Kidney epithelial cell (primary cell): ENCODE results near the gene CALD1. TPM values are rescaled to one million over a fixed set of nuclear protein-coding genes. Genes with fewer than 3 reads are reported as not detected.

Source experiments
- DNase-seq: peaks from one replicate; pipeline ENCODE4 v3.0.0-alpha.2; 2010; ENCODE audit warnings: low read depth
- H3K27me3 ChIP-seq: 2 replicates; pipeline ENCODE4 v1.6.0; 2011; ENCODE audit warnings: low read length; ENCODE audit not compliant: control insufficient read depth, insufficient read depth
- H3K36me3 ChIP-seq: 2 replicates; pipeline ENCODE4 v1.5.1; 2011; ENCODE audit warnings: low read length; ENCODE audit not compliant: control insufficient read depth, insufficient read depth
- H3K4me3 ChIP-seq: 2 replicates; pipeline ENCODE4 v1.5.1; 2011; ENCODE audit warnings: low read depth, mild to moderate bottlenecking, control low read depth, low read length
- total RNA-seq: library from RNA; depleted of rRNA; stranded (reverse); fragments of >200 nt; gene quantifications from 2 replicates; pipeline ENCODE4 v1.2.3, GENCODE V29; 2015
- TF ChIP-seq, protein P1 (sequence below): IDR thresholded peaks from 2 replicates; pipeline ENCODE4 v1.5.1; 2011; ENCODE audit warnings: mild to moderate bottlenecking, moderate library complexity, low read length, control low read depth, inconsistent platforms; ENCODE audit not compliant: insufficient read depth, poor library complexity, severe bottlenecking

CALD1 gene
- total RNA-seq, 1 donor from 2014 or later = 255 TPM

DNA sequence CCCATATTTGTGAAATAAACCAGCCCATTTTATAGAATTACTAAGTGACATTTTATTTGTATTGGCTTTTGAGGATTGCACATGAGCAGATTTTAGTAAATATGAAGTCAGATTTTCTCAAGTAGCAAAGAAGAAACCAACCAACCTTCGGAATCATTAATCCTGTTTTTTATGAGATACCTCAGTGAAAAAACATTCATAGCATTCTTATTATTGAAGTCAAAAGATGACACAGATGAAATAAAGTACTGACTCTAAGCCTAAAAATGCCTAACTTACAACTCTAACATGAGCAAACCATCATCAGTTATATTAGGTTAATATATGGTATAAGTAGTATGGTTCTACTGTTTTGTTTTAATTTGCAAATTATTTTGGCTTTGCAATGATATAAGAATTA, 147.0 kb downstream of the CALD1 start:
- H3K4me3 ChIP-seq = no peak overlapping the region
- no peak for DNase-seq
- peaks cover 2% of the 10 kb centered on the region for H3K36me3 ChIP-seq
- TF ChIP-seq, protein P1, sequence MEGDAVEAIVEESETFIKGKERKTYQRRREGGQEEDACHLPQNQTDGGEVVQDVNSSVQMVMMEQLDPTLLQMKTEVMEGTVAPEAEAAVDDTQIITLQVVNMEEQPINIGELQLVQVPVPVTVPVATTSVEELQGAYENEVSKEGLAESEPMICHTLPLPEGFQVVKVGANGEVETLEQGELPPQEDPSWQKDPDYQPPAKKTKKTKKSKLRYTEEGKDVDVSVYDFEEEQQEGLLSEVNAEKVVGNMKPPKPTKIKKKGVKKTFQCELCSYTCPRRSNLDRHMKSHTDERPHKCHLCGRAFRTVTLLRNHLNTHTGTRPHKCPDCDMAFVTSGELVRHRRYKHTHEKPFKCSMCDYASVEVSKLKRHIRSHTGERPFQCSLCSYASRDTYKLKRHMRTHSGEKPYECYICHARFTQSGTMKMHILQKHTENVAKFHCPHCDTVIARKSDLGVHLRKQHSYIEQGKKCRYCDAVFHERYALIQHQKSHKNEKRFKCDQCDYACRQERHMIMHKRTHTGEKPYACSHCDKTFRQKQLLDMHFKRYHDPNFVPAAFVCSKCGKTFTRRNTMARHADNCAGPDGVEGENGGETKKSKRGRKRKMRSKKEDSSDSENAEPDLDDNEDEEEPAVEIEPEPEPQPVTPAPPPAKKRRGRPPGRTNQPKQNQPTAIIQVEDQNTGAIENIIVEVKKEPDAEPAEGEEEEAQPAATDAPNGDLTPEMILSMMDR = no peak
- H3K27me3 ChIP-seq = no peaks in the 10 kb centered on the region

DNA sequence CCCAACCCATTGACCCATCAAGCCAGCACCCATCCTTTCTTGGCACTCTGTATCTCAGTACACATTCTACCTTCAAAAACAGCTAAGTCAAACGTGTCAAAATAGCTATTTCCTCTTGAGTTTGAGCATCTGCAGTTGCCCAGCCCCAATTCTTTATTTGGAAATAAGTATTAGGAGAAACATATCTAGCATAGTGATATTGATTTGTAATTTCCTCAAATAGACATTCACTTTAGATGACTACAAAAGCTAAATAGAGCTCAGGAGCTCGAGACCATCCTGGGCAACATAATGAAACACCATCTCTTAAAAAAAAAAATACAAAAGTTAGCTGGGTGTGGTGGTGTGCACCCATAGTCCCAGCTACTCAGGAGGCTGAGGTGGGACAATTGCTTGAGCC, 147.6 kb downstream of the CALD1 start:
- Histone ChIP-seq H3K36me3 (peaks cover 2% of the 10 kb centered on the region), H3K4me3 (no peak overlapping the region), H3K27me3 (no peaks in the 10 kb centered on the region)
- DNase-seq = no peak
- TF ChIP-seq, protein P1 = no peak

DNA sequence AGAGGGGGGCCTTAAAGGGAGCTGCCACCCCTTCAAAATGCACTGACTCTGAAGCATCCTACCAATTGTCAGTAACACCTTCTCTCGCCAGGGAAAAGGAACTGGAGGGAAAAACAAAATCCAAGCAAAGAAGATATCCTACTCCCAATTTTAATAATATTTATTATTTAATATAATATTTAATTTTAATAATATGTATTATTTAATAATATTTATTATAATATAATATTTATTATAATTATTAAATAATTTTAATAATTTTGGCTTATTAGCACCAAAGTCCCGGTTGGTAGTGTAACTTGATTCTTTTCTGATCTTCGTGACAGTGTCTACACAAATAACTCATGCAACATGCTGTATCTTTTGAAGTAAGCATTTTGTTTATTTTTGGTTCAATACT, 148.3 kb downstream of the CALD1 start:
- H3K4me3 ChIP-seq = no peak overlapping the region
- H3K36me3 ChIP-seq = peaks cover 2% of the 10 kb centered on the region
- DNase-seq = no peak
- H3K27me3 ChIP-seq = no peaks in the 10 kb centered on the region
- TF ChIP-seq, protein P1 = no peak

DNA sequence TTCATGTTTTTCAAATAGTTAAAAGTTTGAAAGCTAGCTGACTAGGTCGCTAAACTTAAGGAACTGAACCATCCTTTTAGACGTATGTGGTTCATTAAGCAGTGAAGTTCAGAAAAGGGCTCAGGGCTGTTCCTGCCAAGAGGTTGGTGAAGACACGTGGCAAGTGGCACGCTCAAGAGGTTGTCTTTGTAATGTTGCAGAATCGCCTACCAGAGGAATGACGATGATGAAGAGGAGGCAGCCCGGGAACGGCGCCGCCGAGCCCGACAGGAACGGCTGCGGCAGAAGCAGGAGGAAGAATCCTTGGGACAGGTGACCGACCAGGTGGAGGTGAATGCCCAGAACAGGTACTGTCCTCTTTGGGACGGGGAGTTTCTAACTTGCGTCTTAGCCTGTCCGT, 149.1 kb downstream of the CALD1 start:
- peaks cover 2% of the 10 kb centered on the region for H3K36me3 ChIP-seq
- no peak overlapping the region for H3K4me3 ChIP-seq
- TF ChIP-seq, protein P1 = no peak
- no peak for DNase-seq
- no peaks in the 10 kb centered on the region for H3K27me3 ChIP-seq

DNA sequence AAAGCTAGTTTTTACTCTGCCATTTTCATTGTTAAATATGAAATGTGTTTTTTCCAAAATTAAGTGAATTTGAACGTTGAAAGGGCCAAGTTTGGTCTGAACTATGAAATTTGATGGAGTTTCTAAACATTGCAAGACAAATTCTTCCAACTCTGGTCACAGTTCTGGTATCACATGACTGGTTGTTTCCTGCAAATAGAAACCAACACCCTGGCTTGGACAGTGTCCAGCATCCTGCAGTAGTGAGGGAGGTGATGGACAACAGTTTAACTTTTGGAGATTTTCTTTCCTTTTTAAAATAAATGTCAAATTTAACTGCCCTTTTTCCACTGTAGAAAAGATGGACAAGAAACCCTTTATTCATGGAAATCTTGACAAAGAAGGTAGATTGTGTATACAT, 152.1 kb downstream of the CALD1 start:
- Histone ChIP-seq H3K36me3 (peaks cover 2% of the 10 kb centered on the region), H3K4me3 (no peak overlapping the region), H3K27me3 (no peaks in the 10 kb centered on the region)
- no peak for DNase-seq
- TF ChIP-seq, protein P1 = no peak

DNA sequence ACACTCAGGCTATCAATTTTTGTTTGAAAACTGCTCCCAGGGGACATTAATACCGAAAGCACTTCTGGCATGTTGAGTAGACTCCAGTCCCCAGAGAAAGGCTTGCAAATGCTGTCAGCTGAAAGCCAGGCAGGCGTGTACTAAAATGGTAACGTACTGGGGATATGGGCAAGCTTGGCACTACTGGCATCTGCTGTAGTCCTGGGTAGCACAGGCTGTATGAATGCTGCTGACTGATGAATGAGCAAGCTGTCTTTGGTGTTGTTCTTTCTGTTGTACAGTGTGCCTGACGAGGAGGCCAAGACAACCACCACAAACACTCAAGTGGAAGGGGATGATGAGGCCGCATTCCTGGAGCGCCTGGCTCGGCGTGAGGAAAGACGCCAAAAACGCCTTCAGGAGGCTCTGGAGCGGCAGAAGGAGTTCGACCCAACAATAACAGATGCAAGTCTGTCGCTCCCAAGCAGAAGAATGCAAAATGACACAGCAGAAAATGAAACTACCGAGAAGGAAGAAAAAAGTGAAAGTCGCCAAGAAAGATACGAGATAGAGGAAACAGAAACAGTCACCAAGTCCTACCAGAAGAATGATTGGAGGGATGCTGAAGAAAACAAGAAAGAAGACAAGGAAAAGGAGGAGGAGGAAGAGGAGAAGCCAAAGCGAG, 153.4 kb downstream of the CALD1 start:
- DNase-seq = no peak
- no peak overlapping the region for H3K4me3 ChIP-seq
- TF ChIP-seq, protein P1 = no peak
- peaks cover 2% of the 10 kb centered on the region for H3K36me3 ChIP-seq
- no peaks in the 10 kb centered on the region for H3K27me3 ChIP-seq
